KG1 (cell line): Measurements from ENCODE around the gene KRT71.

Experiments
- DNase-seq: peaks from one replicate; lab custom pipeline; 2025; lab: John Stamatoyannopoulos, UW

KRT71 gene

GRCh38 chr12:52497975-52498374, 55.0 kb downstream of the KRT71 start:
- no peak for DNase-seq

- no peak for DNase-seq
These were observed 56.3 kb downstream of the KRT71 start for GRCh38 chr12:52496590-52497071.

GRCh38 chr12:52496054-52496453, 56.9 kb downstream of the KRT71 start:
- DNase-seq = no peak

GRCh38 chr12:52495389-52495788, 57.6 kb downstream of the KRT71 start:
- DNase-seq = no peak

GRCh38 chr12:52494518-52494917, 58.4 kb downstream of the KRT71 start:
- DNase-seq = no peak

GRCh38 chr12:52494100-52494499, 58.8 kb downstream of the KRT71 start:
- DNase-seq = no peak
